Glutamatergic neuron (in vitro differentiated cells): ENCODE results near the gene PRODH2. TPM values are rescaled to one million over a fixed set of nuclear protein-coding genes. Genes with fewer than 3 reads are reported as not detected.

Source experiments
- DNase-seq: peaks from one replicate; pipeline ENCODE4 v3.0.0; 2022
- H3K27ac Mint-ChIP-seq: one replicate; pipeline ENCODE4 v1.8.0; 2020; ENCODE audit warnings: mild to moderate bottlenecking, mixed read lengths, inconsistent platforms; ENCODE audit not compliant: unreplicated experiment
- H3K27me3 Mint-ChIP-seq: one replicate; pipeline ENCODE4 v1.8.0; 2020; ENCODE audit warnings: mild to moderate bottlenecking, moderate library complexity, mixed read lengths, inconsistent platforms; ENCODE audit not compliant: unreplicated experiment
- H3K36me3 Mint-ChIP-seq: one replicate; pipeline ENCODE4 v1.8.0; 2020; ENCODE audit warnings: mild to moderate bottlenecking, mixed read lengths, inconsistent platforms; ENCODE audit not compliant: unreplicated experiment
- H3K4me1 Mint-ChIP-seq: one replicate; pipeline ENCODE4 v1.8.0; 2020; ENCODE audit warnings: mild to moderate bottlenecking, low read depth, mixed read lengths, inconsistent platforms; ENCODE audit not compliant: unreplicated experiment
- H3K4me3 Mint-ChIP-seq: one replicate; pipeline ENCODE4 v1.8.0; 2020; ENCODE audit warnings: mild to moderate bottlenecking, mixed read lengths, inconsistent platforms; ENCODE audit not compliant: unreplicated experiment
- H3K9me3 Mint-ChIP-seq: one replicate; pipeline ENCODE4 v1.8.0; 2020; ENCODE audit warnings: mild to moderate bottlenecking, moderate library complexity, mixed read lengths, inconsistent platforms; ENCODE audit not compliant: unreplicated experiment
- total RNA-seq: library from RNA; stranded (reverse); fragmentation: NEBNext Ultra II Directional; extraction: Animal tissue kit (Norgen Biotek cat#: 25700); gene quantifications from one replicate; pipeline ENCODE4 v1.2.1, GENCODE V29; 2021; ENCODE audit not compliant: unreplicated experiment
- TF ChIP-seq, protein P1 (sequence below): fragments of 200-600 bp; sonication (generic); IDR thresholded peaks from one replicate; pipeline ENCODE4 v1.5.0; 2021; ENCODE audit not compliant: partially characterized antibody, unreplicated experiment

PRODH2 gene
- total RNA-seq, 1 donor from 2014 or later: 0.64 TPM

DNA sequence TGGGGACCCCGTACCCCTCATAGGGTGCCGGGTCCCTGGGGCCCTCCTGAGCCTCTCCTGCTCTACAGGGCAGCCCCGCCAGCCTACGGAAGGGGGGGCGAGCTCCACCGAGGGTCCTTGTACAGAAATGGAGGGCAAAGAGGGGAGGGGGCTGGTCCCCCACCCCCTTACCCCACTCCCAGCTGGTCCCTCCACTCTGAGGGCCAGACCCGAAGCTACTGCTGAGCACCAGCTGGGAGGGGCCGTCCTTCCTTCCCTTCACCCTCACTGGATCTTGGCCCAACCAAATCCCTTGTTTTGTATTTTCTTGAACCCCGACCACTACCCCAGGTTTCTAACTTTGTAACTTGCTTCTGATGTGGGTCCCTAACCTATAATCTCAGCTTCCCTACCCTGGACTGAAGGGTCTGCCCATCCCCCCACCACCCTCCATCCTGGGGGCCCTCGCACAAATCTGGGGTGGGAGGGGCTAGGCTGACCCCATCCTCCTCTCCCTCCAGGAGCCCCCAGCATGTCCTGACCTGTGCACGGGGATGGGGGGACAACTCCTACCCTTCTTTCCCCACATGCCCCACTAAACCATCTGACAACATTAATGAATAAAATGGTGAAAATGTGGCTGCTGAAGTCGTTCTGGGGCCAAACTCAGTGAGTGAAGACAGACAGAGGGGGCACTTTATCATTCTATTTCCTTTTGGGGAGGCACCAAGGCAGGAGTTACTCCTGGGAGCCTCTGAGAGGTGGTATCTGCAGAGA, 24.3 kb downstream of the PRODH2 start:
- no peak overlapping the region for H3K4me3 Mint-ChIP-seq
- TF ChIP-seq, protein P1, sequence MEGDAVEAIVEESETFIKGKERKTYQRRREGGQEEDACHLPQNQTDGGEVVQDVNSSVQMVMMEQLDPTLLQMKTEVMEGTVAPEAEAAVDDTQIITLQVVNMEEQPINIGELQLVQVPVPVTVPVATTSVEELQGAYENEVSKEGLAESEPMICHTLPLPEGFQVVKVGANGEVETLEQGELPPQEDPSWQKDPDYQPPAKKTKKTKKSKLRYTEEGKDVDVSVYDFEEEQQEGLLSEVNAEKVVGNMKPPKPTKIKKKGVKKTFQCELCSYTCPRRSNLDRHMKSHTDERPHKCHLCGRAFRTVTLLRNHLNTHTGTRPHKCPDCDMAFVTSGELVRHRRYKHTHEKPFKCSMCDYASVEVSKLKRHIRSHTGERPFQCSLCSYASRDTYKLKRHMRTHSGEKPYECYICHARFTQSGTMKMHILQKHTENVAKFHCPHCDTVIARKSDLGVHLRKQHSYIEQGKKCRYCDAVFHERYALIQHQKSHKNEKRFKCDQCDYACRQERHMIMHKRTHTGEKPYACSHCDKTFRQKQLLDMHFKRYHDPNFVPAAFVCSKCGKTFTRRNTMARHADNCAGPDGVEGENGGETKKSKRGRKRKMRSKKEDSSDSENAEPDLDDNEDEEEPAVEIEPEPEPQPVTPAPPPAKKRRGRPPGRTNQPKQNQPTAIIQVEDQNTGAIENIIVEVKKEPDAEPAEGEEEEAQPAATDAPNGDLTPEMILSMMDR: no peak
- peaks cover 4% of the 10 kb centered on the region for H3K9me3 Mint-ChIP-seq
- peaks cover 5% of the 10 kb centered on the region for H3K36me3 Mint-ChIP-seq
- H3K27me3 Mint-ChIP-seq: peaks cover 6% of the 10 kb centered on the region
- H3K27ac Mint-ChIP-seq: no peak overlapping the region
- H3K4me1 Mint-ChIP-seq: peaks cover 3% of the 10 kb centered on the region
- DNase-seq: no peak

DNA sequence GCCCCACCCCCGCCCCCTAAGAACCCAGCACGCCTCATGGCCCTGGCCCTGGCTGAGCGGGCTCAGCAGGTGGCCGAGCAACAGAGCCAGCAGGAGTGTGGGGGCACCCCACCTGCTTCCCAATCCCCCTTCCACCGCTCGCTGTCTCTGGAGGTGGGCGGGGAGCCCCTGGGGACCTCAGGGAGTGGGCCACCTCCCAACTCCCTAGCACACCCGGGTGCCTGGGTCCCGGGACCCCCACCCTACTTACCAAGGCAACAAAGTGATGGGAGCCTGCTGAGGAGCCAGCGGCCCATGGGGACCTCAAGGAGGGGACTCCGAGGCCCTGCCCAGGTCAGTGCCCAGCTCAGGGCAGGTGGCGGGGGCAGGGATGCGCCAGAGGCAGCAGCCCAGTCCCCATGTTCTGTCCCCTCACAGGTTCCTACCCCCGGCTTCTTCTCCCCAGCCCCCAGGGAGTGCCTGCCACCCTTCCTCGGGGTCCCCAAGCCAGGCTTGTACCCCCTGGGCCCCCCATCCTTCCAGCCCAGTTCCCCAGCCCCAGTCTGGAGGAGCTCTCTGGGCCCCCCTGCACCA, 25.3 kb downstream of the PRODH2 start:
- DNase-seq: no peak
- no peak overlapping the region for H3K4me3 Mint-ChIP-seq
- peaks cover 10% of the 10 kb centered on the region for H3K27me3 Mint-ChIP-seq
- TF ChIP-seq, protein P1: no peak
- H3K27ac Mint-ChIP-seq: no peak overlapping the region
- H3K9me3 Mint-ChIP-seq: peaks cover 7% of the 10 kb centered on the region
- peaks cover 6% of the 10 kb centered on the region for H3K4me1 Mint-ChIP-seq
- H3K36me3 Mint-ChIP-seq: peaks cover 5% of the 10 kb centered on the region

DNA sequence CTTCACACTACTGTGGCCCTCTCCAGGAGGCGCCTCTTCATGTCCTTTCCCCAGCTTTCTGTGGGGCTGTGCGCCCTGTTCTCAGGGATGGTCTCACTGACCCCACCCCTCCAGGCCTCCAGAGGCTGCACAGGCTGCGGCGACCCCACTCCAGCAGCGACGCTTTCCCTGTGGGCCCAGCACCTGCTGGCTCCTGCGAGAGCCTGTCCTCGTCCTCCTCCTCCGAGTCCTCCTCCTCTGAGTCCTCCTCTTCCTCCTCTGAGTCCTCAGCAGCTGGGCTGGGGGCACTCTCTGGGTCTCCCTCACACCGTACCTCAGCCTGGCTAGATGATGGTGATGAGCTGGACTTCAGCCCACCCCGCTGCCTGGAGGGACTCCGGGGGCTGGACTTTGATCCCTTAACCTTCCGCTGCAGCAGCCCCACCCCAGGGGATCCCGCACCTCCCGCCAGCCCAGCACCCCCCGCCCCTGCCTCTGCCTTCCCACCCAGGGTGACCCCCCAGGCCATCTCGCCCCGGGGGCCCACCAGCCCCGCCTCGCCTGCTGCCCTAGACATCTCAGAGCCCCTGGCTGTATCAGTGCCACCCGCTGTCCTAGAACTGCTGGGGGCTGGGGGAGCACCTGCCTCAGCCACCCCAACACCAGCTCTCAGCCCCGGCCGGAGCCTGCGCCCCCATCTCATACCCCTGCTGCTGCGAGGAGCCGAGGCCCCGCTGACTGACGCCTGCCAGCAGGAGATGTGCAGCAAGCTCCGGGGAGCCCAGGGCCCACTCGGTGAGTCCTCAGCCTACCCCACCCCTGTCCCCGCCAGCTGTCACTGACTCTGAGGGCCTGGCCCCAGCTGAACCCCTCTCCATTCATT, 26.1 kb downstream of the PRODH2 start:
- Mint-ChIP-seq H3K27ac (no peak overlapping the region), H3K27me3 (peaks cover 10% of the 10 kb centered on the region), H3K4me3 (peak overlapping the region; percentile 46), H3K4me1 (peaks cover 6% of the 10 kb centered on the region), H3K9me3 (peaks cover 7% of the 10 kb centered on the region), H3K36me3 (peaks cover 5% of the 10 kb centered on the region)
- DNase-seq: no peak
- TF ChIP-seq, protein P1: no peak

DNA sequence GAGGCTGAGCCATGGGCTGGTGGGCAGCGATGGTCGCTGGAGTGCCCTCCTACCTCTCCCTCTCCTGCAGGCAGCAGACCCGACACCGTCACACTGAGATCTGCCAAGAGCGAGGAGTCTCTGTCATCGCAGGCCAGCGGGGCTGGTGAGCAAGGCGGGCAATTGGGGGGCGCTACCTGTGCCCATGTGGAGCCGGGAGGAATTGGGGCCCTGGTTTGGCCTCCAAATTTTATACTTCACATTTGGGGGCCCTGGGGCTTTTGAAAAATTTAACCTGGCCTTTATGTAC, 27.4 kb downstream of the PRODH2 start:
- Mint-ChIP-seq H3K36me3 (peaks cover 5% of the 10 kb centered on the region), H3K4me1 (peaks cover 6% of the 10 kb centered on the region), H3K9me3 (peaks cover 7% of the 10 kb centered on the region), H3K4me3 (no peak overlapping the region), H3K27ac (no peak overlapping the region), H3K27me3 (peaks cover 10% of the 10 kb centered on the region)
- TF ChIP-seq, protein P1: no peak
- DNase-seq: no peak
